DOHH2 (cell line): ENCODE results near the gene PLEKHM3.

Experiments
- H3F3A ChIP-seq: fragments of 200-600 bp; sonication (generic), shearing (Covaris generic); 2 replicates; pipeline ENCODE4 v1.6.0; 2016; ENCODE audit warnings: antibody characterized with exemption, mild to moderate bottlenecking; ENCODE audit not compliant: control insufficient read depth, insufficient read depth
- H3K27ac ChIP-seq: fragments of 200-600 bp; sonication (generic); 2 replicates; pipeline ENCODE4 v1.5.1; 2014; ENCODE audit warnings: low read depth, mild to moderate bottlenecking, low read length, moderate library complexity
- H3K27me3 ChIP-seq: fragments of 200-600 bp; sonication (generic); 2 replicates; pipeline ENCODE4 v1.6.1; 2014; ENCODE audit warnings: mild to moderate bottlenecking, low read length, mixed read lengths; ENCODE audit not compliant: control insufficient read depth
- H3K36me3 ChIP-seq: fragments of 200-600 bp; sonication (generic); 2 replicates; pipeline ENCODE4 v1.6.1; 2014; ENCODE audit warnings: mild to moderate bottlenecking, low read length, moderate library complexity, mixed read lengths; ENCODE audit not compliant: control insufficient read depth
- H3K4me1 ChIP-seq: fragments of 200-600 bp; sonication (generic); 2 replicates; pipeline ENCODE4 v1.6.1; 2014; ENCODE audit warnings: mild to moderate bottlenecking, low read length, mixed read lengths; ENCODE audit not compliant: control insufficient read depth
- H3K4me2 ChIP-seq: fragments of 200-600 bp; sonication (generic); 2 replicates; pipeline ENCODE4 v1.6.0; 2014; ENCODE audit warnings: mild to moderate bottlenecking, low read length, moderate library complexity
- H3K4me3 ChIP-seq: fragments of 200-600 bp; sonication (generic); 2 replicates; pipeline ENCODE4 v1.5.1; 2014; ENCODE audit warnings: mild to moderate bottlenecking, low read length, mixed read lengths
- H3K79me2 ChIP-seq: fragments of 200-600 bp; sonication (generic); 2 replicates; pipeline ENCODE4 v1.6.1; 2014; ENCODE audit warnings: mild to moderate bottlenecking, low read length, mixed read lengths; ENCODE audit not compliant: control insufficient read depth
- H3K9me2 ChIP-seq: fragments of 200-600 bp; sonication (generic); replicated peaks from 2 replicates; pipeline ENCODE4 v1.6.1; 2014; ENCODE audit warnings: mild to moderate bottlenecking, low read length, mixed read lengths; ENCODE audit not compliant: control insufficient read depth
- H3K9me3 ChIP-seq: fragments of 200-600 bp; sonication (generic); 2 replicates; pipeline ENCODE4 v1.6.1; 2014; ENCODE audit warnings: antibody characterized with exemption, low read length, mixed read lengths; ENCODE audit not compliant: control insufficient read depth, insufficient read depth
- H4K20me1 ChIP-seq: fragments of 200-600 bp; sonication (generic); 2 replicates; pipeline ENCODE4 v1.6.0; 2014; ENCODE audit warnings: low read depth, mild to moderate bottlenecking, antibody characterized with exemption, low read length, moderate library complexity; ENCODE audit not compliant: control insufficient read depth, insufficient read depth
- CTCF ChIP-seq: fragments of 200-600 bp; sonication (generic); IDR thresholded peaks from one replicate; pipeline ENCODE4 v1.5.1; 2014; ENCODE audit warnings: antibody characterized with exemption, mild to moderate bottlenecking, low read depth, low read length; ENCODE audit not compliant: poor library complexity, severe bottlenecking
- EZH2phosphoT487 ChIP-seq: fragments of 200-600 bp; sonication (generic); IDR thresholded peaks from 2 replicates; pipeline ENCODE4 v1.6.1; 2017; ENCODE audit warnings: borderline replicate concordance, mild to moderate bottlenecking, antibody characterized with exemption, low read length, moderate library complexity, mixed read lengths

The PLEKHM3 gene

GRCh38 chr2:207839028-207839427, 186.3 kb downstream of the PLEKHM3 start:
- Histone ChIP-seq H3K27ac (no peak overlapping the region), H3F3A (no peaks in the 10 kb centered on the region), H3K9me2 (no peaks in the 10 kb centered on the region), H3K4me1 (no peaks in the 10 kb centered on the region), H4K20me1 (no peaks in the 10 kb centered on the region), H3K4me2 (no peak overlapping the region), H3K9me3 (no peaks in the 10 kb centered on the region), H3K36me3 (no peaks in the 10 kb centered on the region), H3K79me2 (no peaks in the 10 kb centered on the region), H3K4me3 (no peak overlapping the region), H3K27me3 (no peaks in the 10 kb centered on the region)
- TF ChIP-seq EZH2phosphoT487 = no peak
- TF ChIP-seq CTCF = no peak

- Histone ChIP-seq H3K79me2 (no peaks in the 10 kb centered on the region), H3K4me2 (no peak overlapping the region)
Measured at GRCh38 chr2:207836521-207837133, 188.7 kb downstream of the PLEKHM3 start.

GRCh38 chr2:207835805-207836204, 189.5 kb downstream of the PLEKHM3 start:
- H3F3A ChIP-seq = no peaks in the 10 kb centered on the region
- H3K36me3 ChIP-seq = no peaks in the 10 kb centered on the region
- H3K9me3 ChIP-seq = no peaks in the 10 kb centered on the region
- H3K27me3 ChIP-seq = no peaks in the 10 kb centered on the region
- TF ChIP-seq EZH2phosphoT487 (no peak), CTCF (no peak)
- no peaks in the 10 kb centered on the region for H3K79me2 ChIP-seq
- H3K9me2 ChIP-seq = no peaks in the 10 kb centered on the region
- H3K4me1 ChIP-seq = no peaks in the 10 kb centered on the region
- H3K4me2 ChIP-seq = no peak overlapping the region
- H4K20me1 ChIP-seq = 0 out of 2 replicates have a peak, but pooled peaks cover 3% of the 10 kb centered on the region
- H3K4me3 ChIP-seq = no peak overlapping the region
- H3K27ac ChIP-seq = no peak overlapping the region

More at GRCh38 chr2:207836521-207837133, 188.7 kb downstream of the PLEKHM3 start:
- Histone ChIP-seq H4K20me1 (0 out of 2 replicates have a peak, but pooled peaks cover 3% of the 10 kb centered on the region), H3K36me3 (no peaks in the 10 kb centered on the region), H3F3A (no peaks in the 10 kb centered on the region), H3K27me3 (no peaks in the 10 kb centered on the region), H3K4me3 (no peak overlapping the region), H3K4me1 (no peaks in the 10 kb centered on the region), H3K27ac (no peak overlapping the region), H3K9me2 (no peaks in the 10 kb centered on the region), H3K9me3 (no peaks in the 10 kb centered on the region)
- TF ChIP-seq CTCF (no peak), EZH2phosphoT487 (no peak)
